Measurements from ENCODE around the gene BANP.
"Not testable (repeated sequence)": the region's sequence is repeated elsewhere in the genome, so short reads cannot be mapped to it uniquely, and the experiment has no call there.

The BANP gene

GRCh38 chr16:87970186-87970585, 19.0 kb downstream of the BANP start:
- no peak for DNase-seq

- no peak for DNase-seq
Measured at GRCh38 chr16:87971933-87972332, 20.7 kb downstream of the BANP start.

- DNase-seq = no peak
Measured at GRCh38 chr16:87973717-87974116, 22.5 kb downstream of the BANP start.

- DNase-seq = no peak
Measured at GRCh38 chr16:87974178-87974577, 22.9 kb downstream of the BANP start.

- no peak for DNase-seq
Measured at GRCh38 chr16:87976665-87977064, 25.4 kb downstream of the BANP start.

GRCh38 chr16:87978127-87978526, 26.9 kb downstream of the BANP start:
- no peak for DNase-seq

GRCh38 chr16:87979352-87979751, 28.1 kb downstream of the BANP start:
- DNase-seq = no peak

- peak; percentile 18 for DNase-seq
Measured at GRCh38 chr16:87979911-87980630, 28.8 kb downstream of the BANP start.

GRCh38 chr16:87981376-87981775, 30.1 kb downstream of the BANP start:
- peak; percentile 72 for DNase-seq

- DNase-seq = no peak
Measured at GRCh38 chr16:87982581-87983041, 31.4 kb downstream of the BANP start.

GRCh38 chr16:87983072-87983736, 32.0 kb downstream of the BANP start:
- DNase-seq = not testable (repeated sequence)

GRCh38 chr16:87983737-87984097, 32.5 kb downstream of the BANP start:
- DNase-seq = peak; percentile 70

- DNase-seq = peak; percentile 19
Measured at GRCh38 chr16:87984180-87984579, 32.9 kb downstream of the BANP start.

GRCh38 chr16:87984632-87985267, 33.5 kb downstream of the BANP start:
- no peak for DNase-seq

- not testable (repeated sequence) for DNase-seq
Measured at GRCh38 chr16:87985493-87985892, 34.3 kb downstream of the BANP start.

GRCh38 chr16:87986361-87986849, 35.2 kb downstream of the BANP start:
- peak; percentile 55 for DNase-seq

GRCh38 chr16:87988596-87988995, 37.4 kb downstream of the BANP start:
- DNase-seq = not testable (repeated sequence)

GRCh38 chr16:87990254-87990653, 39.0 kb downstream of the BANP start:
- DNase-seq = not testable (repeated sequence)

- DNase-seq = not testable (repeated sequence)
Measured at GRCh38 chr16:87992142-87992541, 40.9 kb downstream of the BANP start.

GRCh38 chr16:87993901-87994300, 42.7 kb downstream of the BANP start:
- no peak for DNase-seq

GRCh38 chr16:87995644-87996043, 44.4 kb downstream of the BANP start:
- no peak for DNase-seq

GRCh38 chr16:87996962-87997880, 46.0 kb downstream of the BANP start:
- no peak for DNase-seq

Data from activated CD4-positive, alpha-beta T cell treated with anti-CD3 and anti-CD28 coated beads, Interleukin-2, Interleukin-6, amounts not matched to agents 100 ng/mL and 50 ng/mL, durations not matched to agents 16 hours and 8 hours (primary cell).